IMR-90 (cell line): ENCODE data around the gene BCL2. TPM values are rescaled to one million over a fixed set of nuclear protein-coding genes. Genes with fewer than 3 reads are reported as not detected.

ENCODE experiments used
- ATAC-seq: fragments of 200-7000 bp; cut with Tn5 transposase; 2 replicates; pipeline ENCODE4 v1.9.1; 2020; ENCODE audit warnings: low read depth, mild to moderate bottlenecking, moderate library complexity
- BruUV-seq: library from RNA; stranded (reverse); fragments of 400-500 nt; replicated peaks from 2 replicates; lab custom pipeline; 2021; lab: Mats Ljungman, UMichigan
- CTCF ChIA-PET: fragments of 300-600 bp; formaldehyde crosslinking; extraction: SDS; loops from one replicate; lab custom pipeline; 2021; ENCODE audit warnings: antibody characterized with exemption; lab: Yijun Ruan, JAX
- POLR2A ChIA-PET: fragments of 300-600 bp; sonication (Branson Sonifier 250); formaldehyde crosslinking; loops from one replicate; lab custom pipeline; 2022; ENCODE audit warnings: antibody characterized with exemption; ENCODE audit not compliant: unreplicated experiment; lab: Charles Lee
- DNase-seq: peaks from one replicate; pipeline ENCODE4 v3.0.0; 2013
- H2AFZ ChIP-seq: replicated peaks from 2 replicates; pipeline ENCODE3; 2013; ENCODE audit warnings: low read length, mild to moderate bottlenecking; ENCODE audit not compliant: poor library complexity
- H2AK5ac ChIP-seq: 2 replicates; pipeline ENCODE4 v1.6.1; 2013; ENCODE audit warnings: low read depth, low read length, inconsistent platforms
- H2AK9ac ChIP-seq: replicated peaks from 2 replicates; pipeline ENCODE3; 2013; ENCODE audit warnings: mild to moderate bottlenecking, low read depth, low read length, moderate library complexity; ENCODE audit not compliant: poor library complexity
- H2BK120ac ChIP-seq: 2 replicates; pipeline ENCODE4 v1.6.1; 2013; ENCODE audit warnings: low read depth, low read length, inconsistent platforms
- H2BK15ac ChIP-seq: 3 replicates; pipeline ENCODE4 v1.6.1; 2013; ENCODE audit warnings: low read depth, low read length, inconsistent platforms
- H2BK20ac ChIP-seq: 2 replicates; pipeline ENCODE4 v1.6.1; 2013; ENCODE audit warnings: low read depth, mild to moderate bottlenecking, inconsistent platforms, low read length, moderate library complexity
- H2BK5ac ChIP-seq: 2 replicates; pipeline ENCODE4 v1.6.1; 2013; ENCODE audit warnings: mild to moderate bottlenecking, low read depth, low read length, inconsistent platforms; ENCODE audit not compliant: poor library complexity, severe bottlenecking
- H3K14ac ChIP-seq: replicated peaks from 2 replicates; pipeline ENCODE4 v1.6.1; 2013; ENCODE audit warnings: low read depth, low read length, inconsistent platforms
- H3K18ac ChIP-seq: 2 replicates; pipeline ENCODE4 v1.6.1; 2013; ENCODE audit warnings: low read depth, low read length, control low read depth
- H3K23ac ChIP-seq: 2 replicates; pipeline ENCODE4 v1.6.1; 2013; ENCODE audit warnings: low read depth, low read length, inconsistent platforms
- H3K27ac ChIP-seq: 2 replicates; pipeline ENCODE4 v1.5.1; 2013; ENCODE audit warnings: mild to moderate bottlenecking, control low read depth, low read length; ENCODE audit not compliant: insufficient read depth
- H3K27me3 ChIP-seq: 2 replicates; pipeline ENCODE4 v1.6.1; 2013; ENCODE audit warnings: low read length; ENCODE audit not compliant: control insufficient read depth, insufficient read depth
- H3K36me3 ChIP-seq: 2 replicates; pipeline ENCODE4 v1.6.1; 2013; ENCODE audit warnings: low read length, mixed read lengths; ENCODE audit not compliant: control insufficient read depth, insufficient read depth
- H3K4ac ChIP-seq: 2 replicates; pipeline ENCODE4 v1.6.1; 2013; ENCODE audit warnings: low read depth, low read length, inconsistent platforms
- H3K4me1 ChIP-seq: 2 replicates; pipeline ENCODE4 v1.6.1; 2013; ENCODE audit warnings: low read length, mixed read lengths; ENCODE audit not compliant: control insufficient read depth, insufficient read depth
- H3K4me2 ChIP-seq: 2 replicates; pipeline ENCODE4 v1.6.1; 2013; ENCODE audit warnings: low read depth, mild to moderate bottlenecking, control low read depth, low read length, moderate library complexity
- H3K4me3 ChIP-seq: 2 replicates; pipeline ENCODE4 v1.5.1; 2013; ENCODE audit warnings: low read depth, mild to moderate bottlenecking, control low read depth, low read length, moderate library complexity; ENCODE audit not compliant: insufficient read depth
- H3K56ac ChIP-seq: 2 replicates; pipeline ENCODE4 v1.6.1; 2013; ENCODE audit warnings: low read length, inconsistent platforms; ENCODE audit not compliant: insufficient read depth; ENCODE audit errors: extremely low read depth
- H3K79me1 ChIP-seq, 2 experiments: 2 replicates each; pipeline ENCODE4 v1.6.1; 2013; ENCODE audit warnings: low read length in 2 of 2, inconsistent platforms in 1 of 2, low read depth in 1 of 2
- H3K9ac ChIP-seq: 2 replicates; pipeline ENCODE4 v1.6.1; 2013; ENCODE audit warnings: low read depth, low read length, control low read depth
- H3K9me1 ChIP-seq: 2 replicates; pipeline ENCODE4 v1.6.1; 2013; ENCODE audit warnings: low read length, inconsistent platforms; ENCODE audit not compliant: insufficient read depth
- H3K9me3 ChIP-seq: 2 replicates; pipeline ENCODE4 v1.6.1; 2013; ENCODE audit warnings: low read length; ENCODE audit not compliant: control insufficient read depth, insufficient read depth
- H4K20me1 ChIP-seq: 2 replicates; pipeline ENCODE4 v1.6.1; 2013; ENCODE audit warnings: low read length, inconsistent platforms; ENCODE audit not compliant: insufficient read depth
- H4K5ac ChIP-seq: 2 replicates; pipeline ENCODE4 v1.6.1; 2013; ENCODE audit warnings: mild to moderate bottlenecking, low read depth, low read length, control low read depth
- H4K8ac ChIP-seq, 2 experiments: 2 replicates each; pipeline ENCODE4 v1.6.1; 2013; ENCODE audit warnings: low read depth in 2 of 2, low read length in 2 of 2, control low read depth in 1 of 2, inconsistent platforms in 1 of 2
- H4K91ac ChIP-seq: 2 replicates; pipeline ENCODE4 v1.6.1; 2013; ENCODE audit warnings: low read depth, low read length, inconsistent platforms; ENCODE audit not compliant: insufficient read depth
- BHLHE40 ChIP-seq: fragments of 150-350 bp; IDR thresholded peaks from 2 replicates; pipeline ENCODE4 v1.6.1; 2016; ENCODE audit warnings: mild to moderate bottlenecking, low read depth, low read length
- CEBPB ChIP-seq: IDR thresholded peaks from 2 replicates; pipeline ENCODE4 v1.6.1; 2012; ENCODE audit warnings: low read depth, low read length, improper control_type of control experiment
- CHD1 ChIP-seq: IDR thresholded peaks from 2 replicates; pipeline ENCODE4 v1.6.1; 2012; ENCODE audit warnings: low read depth, low read length, improper control_type of control experiment
- CTCF ChIP-seq: conservative IDR thresholded peaks from 2 replicates; pipeline ENCODE4 v1.5.1; 2012; ENCODE audit warnings: mild to moderate bottlenecking, low read depth, low read length, improper control_type of control experiment
- ELK1 ChIP-seq: fragments of 150-350 bp; IDR thresholded peaks from 2 replicates; pipeline ENCODE4 v1.6.1; 2016; ENCODE audit warnings: low read depth, mild to moderate bottlenecking, low read length, moderate library complexity, borderline replicate concordance
- FOS ChIP-seq: fragments of 150-350 bp; IDR thresholded peaks from 2 replicates; pipeline ENCODE4 v1.6.1; 2016; ENCODE audit warnings: low read depth, low read length
- MAFK ChIP-seq: IDR thresholded peaks from 2 replicates; pipeline ENCODE4 v1.6.1; 2012; ENCODE audit warnings: low read depth, low read length, improper control_type of control experiment
- MAZ ChIP-seq: IDR thresholded peaks from 2 replicates; pipeline ENCODE4 v1.6.1; 2012; ENCODE audit warnings: low read depth, mild to moderate bottlenecking, low read length, improper control_type of control experiment, moderate library complexity, borderline replicate concordance
- MXI1 ChIP-seq: IDR thresholded peaks from 2 replicates; pipeline ENCODE4 v1.6.1; 2012; ENCODE audit warnings: low read depth, mild to moderate bottlenecking, low read length, moderate library complexity, borderline replicate concordance
- NFE2L2 ChIP-seq: fragments of 150-350 bp; IDR thresholded peaks from 2 replicates; pipeline ENCODE4 v1.6.1; 2016; ENCODE audit warnings: low read depth, mild to moderate bottlenecking, low read length
- POLR2A ChIP-seq: IDR thresholded peaks from 2 replicates; pipeline ENCODE4 v1.6.1; 2012; ENCODE audit warnings: mild to moderate bottlenecking, low read depth, low read length
- RAD21 ChIP-seq: IDR thresholded peaks from 2 replicates; pipeline ENCODE4 v1.6.1; 2012; ENCODE audit warnings: low read length, improper control_type of control experiment
- RCOR1 ChIP-seq: IDR thresholded peaks from 2 replicates; pipeline ENCODE4 v1.6.1; 2012; ENCODE audit warnings: mild to moderate bottlenecking, low read length, improper control_type of control experiment; ENCODE audit not compliant: insufficient replicate concordance
- RFX5 ChIP-seq: IDR thresholded peaks from 2 replicates; pipeline ENCODE4 v1.8.0; 2012; ENCODE audit warnings: low read depth, mild to moderate bottlenecking, low read length, moderate library complexity
- SMC3 ChIP-seq: fragments of 150-350 bp; IDR thresholded peaks from 2 replicates; pipeline ENCODE4 v1.6.1; 2016; ENCODE audit warnings: low read depth, mild to moderate bottlenecking, antibody characterized with exemption, low read length, moderate library complexity
- USF2 ChIP-seq: fragments of 150-350 bp; IDR thresholded peaks from 2 replicates; pipeline ENCODE4 v1.6.1; 2017; ENCODE audit warnings: mild to moderate bottlenecking, antibody characterized with exemption, low read length, low read depth
- WGBS, 2 experiments: methylation state at CpG; one replicate each; pipeline versions ENCODE4 v1.1.5 to v1.1.7; 2013; ENCODE audit warnings: missing lambda C conversion rate in 2 of 2; ENCODE audit not compliant: insufficient read length in 1 of 2; ENCODE audit errors: extremely low coverage in 2 of 2; 5-methylcytosine and 5-hydroxymethylcytosine counted together
- dilution Hi-C: fragments of 300-500 bp; cut with HindIII; formaldehyde crosslinking; loops from one replicate; pipeline ENCODE4 v1.14.3; 2018; ENCODE audit warnings: low sequenced_read_pairs; ENCODE audit not compliant: unreplicated experiment
- in situ Hi-C: fragments of 300-500 bp; cut with MboI; formaldehyde crosslinking; loops from 3 replicates; pipeline ENCODE4 v1.14.3; 2019; ENCODE audit warnings: low sequenced_read_pairs, inconsistent platforms, mixed read lengths
- intact Hi-C: fragments of 100-400 bp; cut with micrococcal nuclease; formaldehyde crosslinking; loops from 2 replicates; pipeline ENCODE4 v1.10.0; 2022
- polyA plus RNA-seq, 3 experiments: library from polyadenylated mRNA; depleted of rRNA; stranded (reverse); fragments of >200 nt; gene quantifications; 2 replicates each; pipeline ENCODE4 v1.2.3, GENCODE V29; 2012; ENCODE audit warnings: low replicate concordance in 1 of 3
- total RNA-seq: library from RNA; depleted of rRNA; stranded (reverse); fragments of >200 nt; gene quantifications from 2 replicates; pipeline ENCODE4 v1.2.3, GENCODE V29; 2012

Gene BCL2
- total and polyA plus RNA-seq, 2 of the 4 experiments (the other 2 are of a cell fraction) = 0.24 to 0.54 TPM

GRCh38 chr18:63325086-63325686 is 5.6 kb upstream of the BCL2 start:
- Histone ChIP-seq H3K4me1 (peaks cover 7% of the 10 kb centered on the region), H3K36me3 (peaks cover 1% of the 10 kb centered on the region), H2BK5ac (no peak overlapping the region), H3K27me3 (no peaks in the 10 kb centered on the region), H3K56ac (no peak overlapping the region), H4K5ac (no peak overlapping the region), H3K27ac (no peak overlapping the region), H3K23ac (no peak overlapping the region), H2AK5ac (no peak overlapping the region), H2BK20ac (no peak overlapping the region), H2BK120ac (no peak overlapping the region), H2BK15ac (no peak overlapping the region), H2AK9ac (no peak overlapping the region), H3K14ac (no peak overlapping the region), H3K18ac (no peak overlapping the region), H3K79me1 (no peaks in the 10 kb centered on the region), H3K9ac (no peak overlapping the region), H3K4me3 (no peak overlapping the region), H3K4ac (no peak overlapping the region), H2AFZ (no peak overlapping the region), H3K4me2 (no peak overlapping the region), H4K20me1 (no peaks in the 10 kb centered on the region), H4K91ac (no peak overlapping the region), H3K9me3 (no peaks in the 10 kb centered on the region), H4K8ac (no peak overlapping the region), H3K9me1 (no peaks in the 10 kb centered on the region; the same call in 1 of the 2 replicates)
- no peak for DNase-seq
- intact Hi-C loops = loop anchor here (10.0 kb wide), 2 partner anchors 740 to 800 kb away; partner anchors contain the start of gene ZCCHC2
- BruUV-seq = no TSS peak
- dilution Hi-C loops = no loop called here
- ATAC-seq = no peak
- 89% methylated on average over 5 of the region's 11 CpGs; no CpG with 5 or more reads in 1 of the 2 experiments for WGBS, 2 experiments
- ChIA-PET POLR2A (no interaction called here), CTCF (interaction anchor here (0.8 to 1.2 kb wide), 2 partner anchors 14 to 309 kb away, joined by 3 to 4 read pairs; no protein-coding TSS in a partner anchor)
- in situ Hi-C loops = no loop called here
- TF ChIP-seq USF2 = no peak
- no peak for TF ChIP-seq RAD21
- TF ChIP-seq ELK1 = no peak
- no peak for TF ChIP-seq BHLHE40
- no peak for TF ChIP-seq MAFK
- TF ChIP-seq CHD1 = no peak
- no peak for TF ChIP-seq CTCF
- TF ChIP-seq SMC3 = no peak
- TF ChIP-seq RCOR1 = no peak
- no peak for TF ChIP-seq CEBPB
- no peak for TF ChIP-seq POLR2A
- TF ChIP-seq NFE2L2 = no peak
- TF ChIP-seq MXI1 = no peak
- no peak for TF ChIP-seq MAZ
- TF ChIP-seq FOS = no peak
- TF ChIP-seq RFX5 = no peak
